ENCODE measurements around the gene CHMP5. TPM values are rescaled to one million over a fixed set of nuclear protein-coding genes. Genes with fewer than 3 reads are reported as not detected.

Gene CHMP5
- total RNA-seq, 2 donors from 2014 or later: 4.6 to 20.5 TPM

DNA sequence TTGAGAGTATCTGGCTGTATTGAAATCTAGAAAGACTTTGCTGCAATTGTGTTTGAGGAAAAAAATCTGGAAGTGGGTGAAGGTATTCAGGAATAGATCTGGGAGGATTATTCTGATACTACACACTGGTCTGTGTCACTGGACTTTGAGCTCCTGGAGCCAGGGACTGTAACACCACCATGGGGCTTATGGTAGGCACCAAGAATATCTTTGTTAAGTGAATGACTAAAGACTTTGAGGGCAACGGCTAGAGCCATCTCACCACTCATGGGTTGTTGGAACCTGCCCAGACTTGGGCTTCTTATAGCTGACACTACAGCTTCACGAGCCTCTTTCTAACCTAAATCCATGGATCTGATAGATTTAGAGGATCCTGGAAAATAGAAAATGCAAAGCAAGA, 35.7 kb downstream of the CHMP5 start:
- H3K36me3 ChIP-seq (replicated peaks in 1 of 2; ENCODE audit: insufficient read depth in 1 of 2, low read depth in 2 of 2): peaks cover 12 to 32% of the 10 kb centered on the region in 2 donors
- ATAC-seq: no peak
- WGBS, 2 donors: 90% methylated on average over 2 of the region's 2 CpGs
- H3K27ac ChIP-seq: no peak overlapping the region
- no peak overlapping the region for H3K4me3 ChIP-seq
- TF ChIP-seq, protein P1, sequence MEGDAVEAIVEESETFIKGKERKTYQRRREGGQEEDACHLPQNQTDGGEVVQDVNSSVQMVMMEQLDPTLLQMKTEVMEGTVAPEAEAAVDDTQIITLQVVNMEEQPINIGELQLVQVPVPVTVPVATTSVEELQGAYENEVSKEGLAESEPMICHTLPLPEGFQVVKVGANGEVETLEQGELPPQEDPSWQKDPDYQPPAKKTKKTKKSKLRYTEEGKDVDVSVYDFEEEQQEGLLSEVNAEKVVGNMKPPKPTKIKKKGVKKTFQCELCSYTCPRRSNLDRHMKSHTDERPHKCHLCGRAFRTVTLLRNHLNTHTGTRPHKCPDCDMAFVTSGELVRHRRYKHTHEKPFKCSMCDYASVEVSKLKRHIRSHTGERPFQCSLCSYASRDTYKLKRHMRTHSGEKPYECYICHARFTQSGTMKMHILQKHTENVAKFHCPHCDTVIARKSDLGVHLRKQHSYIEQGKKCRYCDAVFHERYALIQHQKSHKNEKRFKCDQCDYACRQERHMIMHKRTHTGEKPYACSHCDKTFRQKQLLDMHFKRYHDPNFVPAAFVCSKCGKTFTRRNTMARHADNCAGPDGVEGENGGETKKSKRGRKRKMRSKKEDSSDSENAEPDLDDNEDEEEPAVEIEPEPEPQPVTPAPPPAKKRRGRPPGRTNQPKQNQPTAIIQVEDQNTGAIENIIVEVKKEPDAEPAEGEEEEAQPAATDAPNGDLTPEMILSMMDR (IDR thresholded peaks at IDR 0.05): no peak
- TF ChIP-seq POLR2A (IDR thresholded peaks at IDR 0.05): no peak
- H3K4me1 ChIP-seq: peaks cover 32% of the 10 kb centered on the region
- DNase-seq: no peak
- H3K27me3 ChIP-seq: no peaks in the 10 kb centered on the region
- H3K9me3 ChIP-seq: no peaks in the 10 kb centered on the region
- intact Hi-C loops (cut with DNase I): loop anchor here (5.0 kb wide), 1 partner anchor 37 kb away; no protein-coding TSS in a partner anchor

DNA sequence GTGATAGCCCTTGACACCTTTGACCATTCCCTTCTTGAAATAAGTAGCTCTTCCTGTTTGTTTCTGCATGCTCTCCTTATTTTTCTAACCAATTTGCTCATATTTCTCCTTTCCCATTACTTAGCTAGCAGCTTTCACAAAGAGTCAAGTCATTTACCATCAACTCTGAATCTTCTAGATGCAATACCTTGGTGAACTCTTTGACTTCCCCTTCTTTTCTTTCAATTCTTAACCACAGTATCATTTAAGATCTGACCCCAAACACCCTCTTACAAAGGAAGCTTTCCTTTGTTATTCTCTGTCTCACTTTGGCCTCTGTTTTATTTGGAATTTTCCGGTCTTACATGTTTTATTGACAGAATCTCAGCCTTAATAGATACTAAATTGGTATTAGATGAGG, 39.5 kb downstream of the CHMP5 start:
- DNase-seq (no peak), ATAC-seq (no peak)
- TF ChIP-seq, protein P1 (IDR thresholded peaks at IDR 0.05): no peak
- no peak for TF ChIP-seq POLR2A (IDR thresholded peaks at IDR 0.05)
- H3K36me3 ChIP-seq (replicated peaks in 1 of 2; ENCODE audit: insufficient read depth in 1 of 2, low read depth in 2 of 2): peaks cover 22 to 52% of the 10 kb centered on the region in 2 donors
- 87 to 97% methylated on average over 1 of the region's 1 CpG for WGBS, 2 donors
- no peak overlapping the region for H3K4me3 ChIP-seq
- H3K27me3 ChIP-seq: no peaks in the 10 kb centered on the region
- H3K9me3 ChIP-seq: no peaks in the 10 kb centered on the region
- intact Hi-C loops (cut with DNase I): loop anchor here (5.0 kb wide), 1 partner anchor 33 kb away; no protein-coding TSS in a partner anchor
- peaks cover 2% of the 10 kb centered on the region for H3K4me1 ChIP-seq
- H3K27ac ChIP-seq: no peak overlapping the region

DNA sequence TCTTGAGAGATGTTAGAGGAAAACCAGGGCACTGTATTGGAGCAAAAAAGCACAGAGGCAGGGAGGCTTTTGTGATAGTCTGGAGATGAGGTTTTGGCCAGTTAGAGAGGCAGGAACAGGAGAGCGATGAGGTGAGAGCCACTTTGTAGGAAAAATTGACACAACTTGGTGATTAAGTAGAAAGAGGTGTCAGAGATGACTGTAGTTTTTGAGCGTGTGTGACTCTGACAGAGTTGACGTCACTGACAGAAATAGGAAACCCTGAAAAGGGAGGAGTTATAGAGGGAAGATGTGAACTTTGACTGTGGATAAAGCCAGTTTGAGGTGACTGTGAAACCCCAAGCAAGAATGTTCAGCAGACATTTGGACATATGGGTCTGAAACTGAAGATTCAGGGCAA, 41.2 kb downstream of the CHMP5 start:
- intact Hi-C loops (cut with DNase I): no loop called here

DNA sequence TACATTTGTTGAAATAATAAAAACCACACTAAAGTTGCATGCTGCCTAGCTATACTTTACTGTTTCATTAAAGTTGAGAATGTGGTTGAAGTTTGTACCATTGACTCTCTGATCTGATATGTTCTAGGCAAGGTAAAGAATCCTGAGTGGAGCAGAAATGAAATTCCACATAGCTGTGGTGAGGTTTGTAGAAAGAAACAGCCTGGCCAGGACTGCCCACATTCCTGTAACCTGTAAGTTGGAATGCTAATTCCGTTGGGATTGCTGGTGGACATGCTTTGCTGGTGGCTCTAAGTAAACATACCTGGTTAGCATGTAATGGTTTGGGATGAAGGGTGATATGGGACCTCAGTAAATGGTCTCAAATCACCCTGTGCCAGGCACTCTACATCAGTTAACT, 42.2 kb downstream of the CHMP5 start:
- H3K4me3 ChIP-seq: no peak overlapping the region
- H3K36me3 ChIP-seq (replicated peaks in 1 of 2; ENCODE audit: insufficient read depth in 1 of 2, low read depth in 2 of 2): peaks cover 22 to 51% of the 10 kb centered on the region in 2 donors
- no peaks in the 10 kb centered on the region for H3K27me3 ChIP-seq
- no peak overlapping the region for H3K27ac ChIP-seq
- TF ChIP-seq, protein P1 (IDR thresholded peaks at IDR 0.05): no peak
- no peak for TF ChIP-seq POLR2A (IDR thresholded peaks at IDR 0.05)
- H3K4me1 ChIP-seq: peaks cover 16% of the 10 kb centered on the region
- no peaks in the 10 kb centered on the region for H3K9me3 ChIP-seq
- ATAC-seq (no peak), DNase-seq (no peak)
- intact Hi-C loops (cut with DNase I): no loop called here
- 83 to 95% methylated on average over 1 of the region's 1 CpG for WGBS, 2 donors

More for the DNA sequence above, 41.2 kb downstream of the CHMP5 start:
- no peak overlapping the region for H3K4me3 ChIP-seq
- H3K4me1 ChIP-seq: peaks cover 16% of the 10 kb centered on the region
- no peaks in the 10 kb centered on the region for H3K27me3 ChIP-seq
- DNase-seq (no peak), ATAC-seq (no peak)
- H3K36me3 ChIP-seq (replicated peaks in 1 of 2; ENCODE audit: insufficient read depth in 1 of 2, low read depth in 2 of 2): peaks cover 22 to 47% of the 10 kb centered on the region in 2 donors
- no peak overlapping the region for H3K27ac ChIP-seq
- H3K9me3 ChIP-seq: no peaks in the 10 kb centered on the region
- TF ChIP-seq POLR2A (IDR thresholded peaks at IDR 0.05): no peak
- TF ChIP-seq, protein P1 (IDR thresholded peaks at IDR 0.05): no peak
- 94 to 98% methylated on average over 3 of the region's 3 CpGs for WGBS, 2 donors

DNA sequence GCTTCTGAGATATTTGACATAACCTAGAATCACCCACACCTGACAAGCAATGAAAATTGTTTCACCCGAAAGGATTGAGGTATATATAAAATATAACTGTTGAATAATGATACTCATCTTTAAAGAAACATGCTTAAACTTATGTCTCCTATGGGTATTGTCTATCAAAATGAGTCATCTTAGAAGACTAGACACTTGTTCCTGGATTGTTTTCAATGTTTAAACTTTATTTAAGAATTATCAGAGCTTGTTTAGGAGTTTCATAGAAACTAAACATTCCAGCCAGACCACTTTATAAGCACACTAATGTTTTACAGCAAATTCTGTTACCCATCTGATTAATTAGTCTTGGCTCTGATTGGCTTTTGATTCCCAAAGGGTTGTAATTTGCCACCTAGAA, 45.1 kb downstream of the CHMP5 start:
- no peak overlapping the region for H3K4me3 ChIP-seq
- intact Hi-C loops (cut with DNase I): no loop called here
- no peak for TF ChIP-seq POLR2A (IDR thresholded peaks at IDR 0.05)
- TF ChIP-seq, protein P1 (IDR thresholded peaks at IDR 0.05): no peak
- H3K36me3 ChIP-seq (replicated peaks in 1 of 2; ENCODE audit: insufficient read depth in 1 of 2, low read depth in 2 of 2): peaks cover 12 to 53% of the 10 kb centered on the region in 2 donors
- H3K27ac ChIP-seq: no peak overlapping the region
- DNase-seq (no peak), ATAC-seq (no peak)
- no peaks in the 10 kb centered on the region for H3K27me3 ChIP-seq
- peaks cover 16% of the 10 kb centered on the region for H3K4me1 ChIP-seq
- WGBS, 2 donors: 87 to 93% methylated on average over 1 of the region's 1 CpG
- no peaks in the 10 kb centered on the region for H3K9me3 ChIP-seq

Measured in body of pancreas (tissue), 4 donors.